ENCODE data around the gene HIF3A. TPM values are rescaled to one million over a fixed set of nuclear protein-coding genes. Genes with fewer than 3 reads are reported as not detected.
"Not testable (repeated sequence)": the region's sequence is repeated elsewhere in the genome, so short reads cannot be mapped to it uniquely, and the experiment has no call there.

The HIF3A gene
- total RNA-seq, 4 donors from 2014 or later = 3.8 to 52.8 (median 6.2) TPM

- 89 to 91% methylated on average over 12 of the region's 12 CpGs for WGBS, 2 donors
- H3K4me1 ChIP-seq = no peaks in the 10 kb centered on the region
- H3K4me3 ChIP-seq = no peak overlapping the region
- peaks cover 0 to 9% (median 3%) of the 10 kb centered on the region in 3 donors for H3K9me3 ChIP-seq
- H3K27ac ChIP-seq = no peak overlapping the region
- intact Hi-C loops (cut with DNase I) = no loop called here
- DNase-seq = no peak
- H3K36me3 ChIP-seq = peaks cover 0 to 88% (median 0%) of the 10 kb centered on the region in 3 donors
- no peak for TF ChIP-seq CTCF (IDR thresholded peaks at IDR 0.05)
- no peak for TF ChIP-seq POLR2A (IDR thresholded peaks at IDR 0.05)
- H3K27me3 ChIP-seq = no peaks in the 10 kb centered on the region
These were observed 24.8 kb downstream of the HIF3A start for GRCh38 chr19:46321653-46322052.

- H3K36me3 ChIP-seq = peaks cover 0 to 91% (median 0%) of the 10 kb centered on the region in 3 donors
- H3K4me1 ChIP-seq; H3K4me3 ChIP-seq; H3K27ac ChIP-seq; intact Hi-C loops (cut with DNase I); H3K27me3 ChIP-seq; DNase-seq: not testable (repeated sequence)
- peaks cover 0 to 25% (median 11%) of the 10 kb centered on the region in 3 donors for H3K9me3 ChIP-seq
- WGBS, 2 donors = 63 to 80% methylated on average over 5 to 9 of the region's 9 CpGs
These were observed 26.4 kb downstream of the HIF3A start for GRCh38 chr19:46323227-46323626.

- Histone ChIP-seq H3K4me1 (no peaks in the 10 kb centered on the region), H3K27me3 (no peaks in the 10 kb centered on the region), H3K36me3 (peaks cover 0 to 97% (median 3%) of the 10 kb centered on the region in 3 donors), H3K9me3 (peaks cover 0 to 30% (median 11%) of the 10 kb centered on the region in 3 donors), H3K27ac (no peak overlapping the region), H3K4me3 (no peak overlapping the region)
- no peak for TF ChIP-seq CTCF (IDR thresholded peaks at IDR 0.05)
- no peak for TF ChIP-seq POLR2A (IDR thresholded peaks at IDR 0.05)
- intact Hi-C loops (cut with DNase I) = no loop called here
- whole genome bisulfite sequencing, 2 donors = 65 to 85% methylated on average over 3 of the region's 3 CpGs
- no peak for DNase-seq
These were observed 27.4 kb downstream of the HIF3A start for GRCh38 chr19:46324277-46324676.

GRCh38 chr19:46326608-46327007, 29.8 kb downstream of the HIF3A start:
- Histone ChIP-seq H3K27me3 (no peaks in the 10 kb centered on the region), H3K4me3 (no peak overlapping the region), H3K9me3 (peaks cover 0 to 30% (median 11%) of the 10 kb centered on the region in 3 donors), H3K27ac (no peak overlapping the region), H3K4me1 (no peaks in the 10 kb centered on the region), H3K36me3 (peaks cover 0 to 98% (median 6%) of the 10 kb centered on the region in 3 donors)
- no peak for TF ChIP-seq CTCF (IDR thresholded peaks at IDR 0.05)
- TF ChIP-seq POLR2A (IDR thresholded peaks at IDR 0.05) = no peak
- intact Hi-C loops (cut with DNase I) = no loop called here
- DNase-seq = no peak
- 80 to 93% methylated on average over 4 of the region's 4 CpGs for WGBS, 2 donors

GRCh38 chr19:46328079-46328478, 31.2 kb downstream of the HIF3A start:
- WGBS, 2 donors = 100% methylated on average over 1 of the region's 2 CpGs; no CpG with 5 or more reads in 1 of the 2 donors
- intact Hi-C loops (cut with DNase I) = no loop called here
- TF ChIP-seq CTCF (IDR thresholded peaks at IDR 0.05) (no peak), POLR2A (IDR thresholded peaks at IDR 0.05) (no peak)
- Histone ChIP-seq H3K4me3 (no peak overlapping the region), H3K27ac (no peak overlapping the region), H3K27me3 (no peaks in the 10 kb centered on the region), H3K4me1 (no peaks in the 10 kb centered on the region), H3K36me3 (peaks cover 0 to 97% (median 6%) of the 10 kb centered on the region in 3 donors), H3K9me3 (peaks cover 0 to 30% (median 11%) of the 10 kb centered on the region in 3 donors)
- no peak for DNase-seq

Measured in esophagus squamous epithelium (tissue), 5 donors.